ENCODE results near the gene GAS2. TPM values are rescaled to one million over a fixed set of nuclear protein-coding genes. Genes with fewer than 3 reads are reported as not detected.

GAS2 gene
- total and polyA plus RNA-seq, 12 donors, result 1.5 to 21.7 (median 12.5) TPM

DNA sequence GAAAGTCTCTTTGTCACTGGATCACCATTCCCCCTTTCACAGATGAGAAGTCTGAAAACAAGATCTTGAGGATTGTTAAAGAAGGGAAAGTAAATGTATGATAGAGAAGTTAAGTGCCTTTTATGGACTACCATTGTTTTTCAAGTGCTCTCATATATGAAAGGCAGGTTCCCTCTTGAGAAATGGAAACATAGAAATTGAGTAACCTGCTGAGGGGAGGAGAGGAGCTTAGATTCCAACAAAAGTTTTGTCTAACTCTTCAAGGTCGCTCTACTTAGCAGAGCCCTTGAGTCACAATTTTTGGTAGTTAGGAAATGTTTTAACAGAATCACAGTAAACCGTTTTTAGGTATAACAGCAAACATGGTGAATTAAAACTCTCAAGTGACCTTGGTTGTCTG lies 83.1 kb downstream of the GAS2 start:
- 77 to 88% methylated on average over 2 of the region's 2 CpGs for WGBS, 2 donors
- DNase-seq (no peak), ATAC-seq (no peak)

DNA sequence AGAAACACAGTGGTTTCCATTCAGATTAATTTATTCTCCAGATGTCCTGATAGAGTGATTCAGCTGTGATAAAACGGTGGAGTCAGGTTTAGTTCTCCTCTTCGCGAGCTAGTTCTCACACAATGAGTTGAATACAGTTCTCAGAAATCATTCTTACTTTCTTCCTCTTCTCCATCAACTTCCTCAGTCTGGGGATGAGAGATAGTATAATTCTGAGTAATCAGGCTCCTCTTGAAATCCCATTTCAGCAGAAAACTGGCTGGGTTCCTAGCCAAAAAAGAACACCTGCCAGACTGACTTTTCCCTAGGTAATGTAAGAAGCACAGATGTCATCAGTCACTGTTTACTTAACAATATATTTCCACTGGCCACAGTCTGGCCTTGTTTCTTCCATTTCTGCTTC lies 86.5 kb downstream of the GAS2 start:
- H3K4me1 ChIP-seq, result peaks cover 0 to 12% (median 0%) of the 10 kb centered on the region in 9 donors
- no peaks in the 10 kb centered on the region for H3K9me3 ChIP-seq
- no peak for ATAC-seq
- H3K27me3 ChIP-seq, result no peaks in the 10 kb centered on the region
- intact Hi-C loops (cut with DNase I), result no loop called here
- H3K4me3 ChIP-seq, result no peak overlapping the region
- no peaks in the 10 kb centered on the region for H3K36me3 ChIP-seq
- no peak overlapping the region for H3K27ac ChIP-seq
- 59 to 80% methylated on average over 3 of the region's 3 CpGs for WGBS, 2 donors
- TF ChIP-seq, protein P1, sequence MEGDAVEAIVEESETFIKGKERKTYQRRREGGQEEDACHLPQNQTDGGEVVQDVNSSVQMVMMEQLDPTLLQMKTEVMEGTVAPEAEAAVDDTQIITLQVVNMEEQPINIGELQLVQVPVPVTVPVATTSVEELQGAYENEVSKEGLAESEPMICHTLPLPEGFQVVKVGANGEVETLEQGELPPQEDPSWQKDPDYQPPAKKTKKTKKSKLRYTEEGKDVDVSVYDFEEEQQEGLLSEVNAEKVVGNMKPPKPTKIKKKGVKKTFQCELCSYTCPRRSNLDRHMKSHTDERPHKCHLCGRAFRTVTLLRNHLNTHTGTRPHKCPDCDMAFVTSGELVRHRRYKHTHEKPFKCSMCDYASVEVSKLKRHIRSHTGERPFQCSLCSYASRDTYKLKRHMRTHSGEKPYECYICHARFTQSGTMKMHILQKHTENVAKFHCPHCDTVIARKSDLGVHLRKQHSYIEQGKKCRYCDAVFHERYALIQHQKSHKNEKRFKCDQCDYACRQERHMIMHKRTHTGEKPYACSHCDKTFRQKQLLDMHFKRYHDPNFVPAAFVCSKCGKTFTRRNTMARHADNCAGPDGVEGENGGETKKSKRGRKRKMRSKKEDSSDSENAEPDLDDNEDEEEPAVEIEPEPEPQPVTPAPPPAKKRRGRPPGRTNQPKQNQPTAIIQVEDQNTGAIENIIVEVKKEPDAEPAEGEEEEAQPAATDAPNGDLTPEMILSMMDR (IDR thresholded peaks at IDR 0.05), result no peak
- DNase-seq, result no peak

More for the DNA sequence above, 83.1 kb downstream of the GAS2 start:
- Histone ChIP-seq H3K4me3 (no peak overlapping the region), H3K9me3 (no peaks in the 10 kb centered on the region), H3K4me1 (peaks cover 0 to 12% (median 0%) of the 10 kb centered on the region in 9 donors), H3K27ac (no peak overlapping the region), H3K36me3 (no peaks in the 10 kb centered on the region), H3K27me3 (no peaks in the 10 kb centered on the region)
- TF ChIP-seq, protein P1 (IDR thresholded peaks at IDR 0.05), result no peak
- intact Hi-C loops (cut with DNase I), result no loop called here

DNA sequence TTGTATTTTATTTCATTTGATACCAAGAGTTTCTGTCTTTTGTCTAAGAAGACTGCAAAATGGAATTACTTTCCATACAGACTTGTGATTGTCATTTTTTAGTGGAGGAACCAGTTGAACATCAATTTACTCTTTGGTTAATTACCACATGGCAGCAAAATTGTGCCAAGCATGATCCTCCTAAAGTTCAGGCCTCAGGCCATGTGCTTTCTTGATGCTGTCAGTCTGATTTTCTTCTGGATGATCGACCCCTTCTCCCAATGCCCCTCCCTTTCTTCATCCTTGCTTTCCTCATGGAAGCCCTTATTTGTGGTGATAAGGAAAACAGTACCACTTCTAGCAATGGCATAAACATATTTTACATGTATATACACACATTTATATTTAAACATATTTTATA lies 87.0 kb downstream of the GAS2 start:
- 84 to 87% methylated on average over 1 of the region's 1 CpG for WGBS, 2 donors
- TF ChIP-seq, protein P1 (IDR thresholded peaks at IDR 0.05), result no peak

DNA sequence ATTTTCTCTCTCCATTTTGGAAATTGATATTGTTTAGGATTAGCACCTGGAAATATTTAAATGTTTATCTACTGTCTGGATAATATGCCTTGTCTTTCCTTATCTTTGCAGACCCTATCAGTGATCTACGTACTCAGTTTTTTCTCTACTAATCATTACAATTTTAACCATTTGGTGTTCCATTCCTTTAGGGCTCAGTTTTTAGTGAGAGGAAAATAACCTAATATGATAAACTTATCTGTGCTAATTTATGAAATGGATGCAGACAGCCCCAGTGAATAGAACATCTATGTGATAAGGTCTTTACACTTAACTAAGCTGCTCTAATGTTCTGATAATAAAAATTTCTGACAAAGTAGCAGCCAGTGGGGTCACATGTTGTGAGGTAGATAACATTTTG lies 94.7 kb downstream of the GAS2 start:
- Histone ChIP-seq H3K36me3 (no peaks in the 10 kb centered on the region), H3K9me3 (no peaks in the 10 kb centered on the region), H3K27me3 (no peaks in the 10 kb centered on the region), H3K4me1 (no peaks in the 10 kb centered on the region), H3K27ac (no peak overlapping the region), H3K4me3 (no peak overlapping the region)
- WGBS, 2 donors, result 44 to 56% methylated on average over 1 of the region's 1 CpG
- intact Hi-C loops (cut with DNase I), result no loop called here
- DNase-seq, result no peak
- TF ChIP-seq, protein P1 (IDR thresholded peaks at IDR 0.05), result no peak
- no peak for ATAC-seq

More for the DNA sequence above, 87.0 kb downstream of the GAS2 start:
- Histone ChIP-seq H3K36me3 (no peaks in the 10 kb centered on the region), H3K4me1 (peaks cover 0 to 11% (median 0%) of the 10 kb centered on the region in 9 donors), H3K9me3 (no peaks in the 10 kb centered on the region), H3K27ac (no peak overlapping the region), H3K4me3 (no peak overlapping the region), H3K27me3 (no peaks in the 10 kb centered on the region)
- intact Hi-C loops (cut with DNase I), result no loop called here
- DNase-seq, result no peak
- no peak for ATAC-seq
